ENCODE data around the gene SCMH1. TPM values are rescaled to one million over a fixed set of nuclear protein-coding genes. Genes with fewer than 3 reads are reported as not detected.

The SCMH1 gene
- total and polyA plus RNA-seq, 2 experiments from 2014 or later, result 15.0 to 19.4 TPM

- TF ChIP-seq ZNF462 (CRISPR knock-in tag; IDR thresholded peaks at IDR 0.05) (no peak), POLR2AphosphoS5 (IDR thresholded peaks at IDR 0.05; ENCODE audit: low read depth) (no peak), NANOG (IDR thresholded peaks at IDR 0.05; ENCODE audit: borderline replicate concordance) (no peak)
These were observed 197.9 kb downstream of the SCMH1 start (continued) for GRCh38 chr1:41044187-41044586.

- peaks cover 4% of the 10 kb centered on the region; the same call in 1 of the 2 replicates for H3K36me3 ChIP-seq (ENCODE audit: insufficient read depth)
- no peak overlapping the region for H2AFZ ChIP-seq
- H3K27ac Mint-ChIP-seq, result no peak overlapping the region
These were observed 200.4 kb downstream of the SCMH1 start for GRCh38 chr1:41041614-41042270.

More at GRCh38 chr1:41041614-41042270, 200.4 kb downstream of the SCMH1 start:
- TF ChIP-seq ZNF462 (CRISPR knock-in tag; IDR thresholded peaks at IDR 0.05), result no peak
- Histone ChIP-seq H3K9me2 (ENCODE audit: insufficient read depth) (no peaks in the 10 kb centered on the region), H3K27me3 (ENCODE audit: insufficient read depth) (no peaks in the 10 kb centered on the region), H3K4me2 (no peak overlapping the region), H3K4me3 (no peak overlapping the region), H3F3A (replicated peaks; ENCODE audit: low read depth) (no peaks in the 10 kb centered on the region), H3K4me1 (ENCODE audit: insufficient read depth) (0 out of 2 replicates have a peak, but pooled peaks cover 4% of the 10 kb centered on the region), H4K20me1 (replicated peaks; ENCODE audit: insufficient read depth) (no peaks in the 10 kb centered on the region), H3K79me2 (replicated peaks; ENCODE audit: insufficient read depth) (no peaks in the 10 kb centered on the region), H3K27ac (ENCODE audit: low read depth) (no peak overlapping the region)
- Mint-ChIP-seq H3K9me3 (no peaks in the 10 kb centered on the region), H3K4me3 (no peak overlapping the region), H3K27me3 (ENCODE audit: insufficient read depth, low read depth, poor library complexity) (no peaks in the 10 kb centered on the region), H3K36me3 (ENCODE audit: low read depth) (no peaks in the 10 kb centered on the region; the same call in 2 of the 3 replicates), H3K4me1 (peaks cover 2% of the 10 kb centered on the region; the same call in 1 of the 3 replicates)
- DNase-seq (ENCODE audit: low spot score) (no peak), ATAC-seq (no peak)
